H1 (cell line): Measurements from ENCODE around the gene NOC2L. TPM values are rescaled to one million over a fixed set of nuclear protein-coding genes. Genes with fewer than 3 reads are reported as not detected.

Experiments
- PHF8 ChIP-seq: fragments of 200-600 bp; sonication (generic); conservative IDR thresholded peaks from 2 replicates; pipeline ENCODE4 v1.7.1; 2012; ENCODE audit warnings: low read depth, mild to moderate bottlenecking, inconsistent platforms, low read length, moderate library complexity
- polyA plus RNA-seq, 7 experiments: library from polyadenylated mRNA; depleted of rRNA in 3 of 7; stranded (reverse) in 5 of 7; unstranded in 2 of 7; fragments of >200 nt in 5 of 7; fragments of 200-250 nt in 2 of 7; gene quantifications; 1 replicate in 5 of 7; 2 replicates in 1 of 7; 4 replicates in 1 of 7; pipeline versions ENCODE4 v1.2.1 to v1.2.3, GENCODE V29; 2011 to 2013; ENCODE audit warnings: missing spikeins in 2 of 7, mixed read lengths in 2 of 7
- total RNA-seq: library from RNA; stranded (reverse); fragmentation: NEBNext Ultra II Directional; extraction: Animal tissue kit (Norgen Biotek cat#: 25700); gene quantifications from 2 replicates; pipeline ENCODE4 v1.2.1, GENCODE V29; 2021
- TF ChIP-seq, protein P1 (sequence below), 3 experiments: IDR thresholded peaks; 1 replicate in 2 of 3; 2 replicates in 1 of 3; pipeline versions ENCODE4 v1.5.1 to v1.6.1; 2011; ENCODE audit warnings: low read length in 3 of 3, mild to moderate bottlenecking in 3 of 3, inconsistent platforms in 2 of 3, low read depth in 1 of 3, moderate library complexity in 1 of 3; ENCODE audit not compliant: insufficient read depth in 1 of 3; ENCODE audit errors: control extremely low read depth in 1 of 3

The NOC2L gene
- total and polyA plus RNA-seq, 2 of the 8 experiments (the other 6 are each of a cell fraction or from before 2014, with no cell fraction given) = 74.7 to 130 TPM

DNA sequence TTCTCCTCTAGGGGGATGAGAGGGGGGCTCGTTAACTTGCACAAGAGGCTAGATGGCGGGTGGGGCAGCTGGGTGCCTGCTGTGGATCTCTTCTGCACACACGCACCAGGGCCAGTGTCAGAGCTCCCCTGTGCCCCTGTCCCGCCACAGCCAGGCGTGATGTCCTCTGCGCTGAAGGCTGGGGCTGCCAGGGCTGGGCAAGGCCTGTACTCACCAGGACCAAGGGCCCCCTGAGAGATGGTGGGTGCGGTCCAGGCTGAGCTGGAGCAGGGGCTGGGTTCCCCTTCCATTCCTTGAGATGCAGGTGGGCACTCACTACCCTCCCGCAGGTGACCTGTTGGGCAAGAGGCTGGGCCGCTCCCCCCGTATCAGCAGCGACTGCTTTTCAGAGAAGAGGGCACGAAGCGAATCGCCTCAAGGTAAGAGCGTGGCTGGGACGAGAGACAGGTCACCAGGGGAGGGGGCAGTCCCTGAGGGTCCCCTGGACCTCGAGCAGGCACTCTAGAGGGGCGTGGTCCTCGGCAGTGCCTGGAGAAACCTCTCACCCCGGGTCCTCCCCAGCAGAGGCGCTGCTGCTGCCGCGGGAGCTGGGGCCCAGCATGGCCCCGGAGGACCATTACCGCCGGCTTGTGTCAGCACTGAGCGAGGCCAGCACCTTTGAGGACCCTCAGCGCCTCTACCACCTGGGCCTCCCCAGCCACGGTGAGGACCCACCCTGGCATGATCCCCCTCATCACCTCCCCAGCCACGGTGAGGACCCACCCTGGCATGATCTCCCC lies 20.2 kb downstream of the NOC2L start (continued):
- TF ChIP-seq, protein P1, sequence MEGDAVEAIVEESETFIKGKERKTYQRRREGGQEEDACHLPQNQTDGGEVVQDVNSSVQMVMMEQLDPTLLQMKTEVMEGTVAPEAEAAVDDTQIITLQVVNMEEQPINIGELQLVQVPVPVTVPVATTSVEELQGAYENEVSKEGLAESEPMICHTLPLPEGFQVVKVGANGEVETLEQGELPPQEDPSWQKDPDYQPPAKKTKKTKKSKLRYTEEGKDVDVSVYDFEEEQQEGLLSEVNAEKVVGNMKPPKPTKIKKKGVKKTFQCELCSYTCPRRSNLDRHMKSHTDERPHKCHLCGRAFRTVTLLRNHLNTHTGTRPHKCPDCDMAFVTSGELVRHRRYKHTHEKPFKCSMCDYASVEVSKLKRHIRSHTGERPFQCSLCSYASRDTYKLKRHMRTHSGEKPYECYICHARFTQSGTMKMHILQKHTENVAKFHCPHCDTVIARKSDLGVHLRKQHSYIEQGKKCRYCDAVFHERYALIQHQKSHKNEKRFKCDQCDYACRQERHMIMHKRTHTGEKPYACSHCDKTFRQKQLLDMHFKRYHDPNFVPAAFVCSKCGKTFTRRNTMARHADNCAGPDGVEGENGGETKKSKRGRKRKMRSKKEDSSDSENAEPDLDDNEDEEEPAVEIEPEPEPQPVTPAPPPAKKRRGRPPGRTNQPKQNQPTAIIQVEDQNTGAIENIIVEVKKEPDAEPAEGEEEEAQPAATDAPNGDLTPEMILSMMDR (IDR thresholded peaks at IDR 0.05; ENCODE audit: control extremely low read depth in 1 of 3, insufficient read depth in 1 of 3, low read depth in 1 of 3, low read length in 3 of 3) = peak in 2 of 3 experiments; percentile 50 to 58; a peak in 3 of 4 replicates
- TF ChIP-seq PHF8 = no peak
